GM19468 (cell line): ENCODE measurements around the gene PTPRH.
"Not testable (repeated sequence)": the region's sequence is repeated elsewhere in the genome, so short reads cannot be mapped to it uniquely, and the experiment has no call there.

Experiments used
- ATAC-seq: cut with Tn5 transposase; IDR thresholded peaks from one replicate; pipeline ENCODE4 v1.9.1; 2021; ENCODE audit warnings: mild to moderate bottlenecking, moderate library complexity, moderate number of reproducible peaks; ENCODE audit not compliant: unreplicated experiment; ENCODE audit errors: extremely low read depth

The PTPRH gene

DNA sequence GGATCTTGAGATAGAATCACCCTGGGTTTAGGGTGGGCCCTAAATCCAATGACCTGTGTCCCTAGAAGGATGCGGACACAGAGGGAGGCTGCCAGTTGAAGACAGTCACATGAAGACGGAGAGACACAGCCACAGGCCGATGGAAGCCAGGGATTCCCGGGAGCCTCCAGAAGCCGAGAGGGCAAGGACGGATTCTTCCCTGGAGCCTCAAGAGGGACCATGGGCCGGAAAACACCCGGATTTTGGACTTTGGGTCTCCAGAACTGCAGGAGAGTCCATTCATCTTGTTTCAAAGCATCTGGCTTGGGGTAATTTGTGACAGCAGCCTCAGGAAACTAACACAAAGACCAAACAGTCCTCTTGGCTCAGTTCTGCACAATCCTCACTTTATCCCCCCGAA, 17.0 kb upstream of the PTPRH start:
- ATAC-seq, result no peak

GRCh38 chr19:55225415-55225958, 16.2 kb upstream of the PTPRH start:
- no peak for ATAC-seq

DNA sequence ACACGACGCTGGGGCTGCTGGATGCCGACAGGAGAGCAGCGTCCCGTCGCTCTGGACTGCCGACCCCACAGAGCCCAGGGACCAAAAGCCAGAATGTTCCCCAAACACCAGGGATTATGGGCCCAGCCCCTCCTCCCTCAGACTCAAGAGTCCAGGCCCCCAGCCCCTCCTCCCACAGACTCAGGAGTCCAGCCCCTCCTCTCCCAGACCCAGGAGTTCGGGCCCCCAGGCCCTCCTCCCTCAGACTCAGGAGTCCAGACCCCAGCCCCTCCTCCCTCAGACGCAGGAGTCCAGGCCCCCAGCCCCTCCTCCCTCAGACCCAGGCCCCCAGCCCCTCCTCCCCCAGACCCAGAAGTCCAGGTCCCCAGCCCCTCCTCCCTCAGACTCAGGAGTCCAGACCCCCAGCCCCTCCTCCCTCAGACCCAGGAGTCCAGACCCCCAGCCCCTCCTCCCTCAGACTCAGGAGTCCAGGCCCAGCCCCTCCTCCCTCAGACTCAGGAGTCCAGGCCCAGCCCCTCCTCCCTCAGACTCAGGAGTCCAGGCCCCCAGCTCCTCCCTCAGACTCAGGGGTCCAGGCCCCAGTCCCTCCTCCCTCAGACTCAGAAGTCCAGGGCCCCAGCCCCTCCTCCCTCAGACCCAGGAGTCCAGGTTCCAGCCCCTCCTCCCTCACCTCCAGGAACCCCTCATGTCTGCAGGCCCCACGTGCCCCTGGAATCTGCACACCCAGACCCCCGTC, 15.5 kb upstream of the PTPRH start:
- not testable (repeated sequence) for ATAC-seq

DNA sequence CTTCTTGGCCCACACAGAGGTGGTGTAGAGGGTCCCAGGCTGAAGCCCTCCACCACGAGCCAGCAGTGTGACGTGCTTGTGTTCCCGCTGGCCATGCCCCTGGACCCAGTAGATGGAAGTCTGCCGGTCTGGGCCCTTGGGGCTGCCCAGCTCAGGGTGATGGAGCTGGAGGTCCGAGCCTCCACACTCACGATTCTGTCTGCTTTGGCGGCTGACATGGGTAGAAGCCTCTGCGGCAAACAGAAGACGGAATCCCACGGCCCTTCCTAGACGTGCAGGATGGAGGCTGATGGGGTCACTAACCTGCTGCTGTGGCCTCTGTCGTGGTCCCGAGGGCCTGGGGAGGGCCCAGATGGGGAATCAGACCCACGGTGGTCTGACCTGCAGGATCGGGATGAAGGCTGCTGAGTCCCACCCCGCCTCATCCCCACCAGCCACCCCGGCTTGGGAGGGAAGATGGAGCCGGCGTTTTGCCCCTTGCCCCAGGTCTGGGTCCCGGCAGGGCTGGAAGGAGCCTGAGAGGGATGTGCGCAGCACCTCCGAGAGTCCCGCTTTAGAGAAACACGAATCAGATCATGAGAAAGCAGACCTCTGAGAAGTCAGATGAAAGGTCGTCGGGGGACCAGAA, 14.9 kb upstream of the PTPRH start:
- ATAC-seq, result no peak

- no peak for ATAC-seq
These were observed 14.2 kb upstream of the PTPRH start for GRCh38 chr19:55223291-55224037.

- no peak for ATAC-seq
These were observed 11.2 kb upstream of the PTPRH start for GRCh38 chr19:55220525-55220924.

- ATAC-seq, result no peak
These were observed 7.3 kb upstream of the PTPRH start for GRCh38 chr19:55216461-55217198.

DNA sequence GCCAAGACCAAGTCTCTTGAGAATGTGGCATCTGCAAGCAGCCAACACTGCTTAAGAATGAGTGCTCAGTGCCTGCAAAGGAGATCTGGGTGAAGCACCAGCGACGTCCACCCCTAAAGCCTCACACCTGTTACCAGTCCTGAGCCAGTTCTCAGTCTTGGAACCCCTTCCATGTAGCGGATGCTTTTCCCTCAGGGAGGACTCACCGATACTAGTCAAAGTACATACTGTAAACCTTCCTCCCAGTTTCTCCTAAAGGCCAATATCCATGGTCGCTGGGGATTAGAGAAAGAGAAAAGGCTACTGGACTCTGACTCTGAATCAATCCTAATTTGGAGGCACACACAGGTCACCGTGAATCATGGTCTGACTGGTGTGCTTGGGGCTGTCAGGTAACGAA, 4.2 kb upstream of the PTPRH start:
- ATAC-seq, result no peak

DNA sequence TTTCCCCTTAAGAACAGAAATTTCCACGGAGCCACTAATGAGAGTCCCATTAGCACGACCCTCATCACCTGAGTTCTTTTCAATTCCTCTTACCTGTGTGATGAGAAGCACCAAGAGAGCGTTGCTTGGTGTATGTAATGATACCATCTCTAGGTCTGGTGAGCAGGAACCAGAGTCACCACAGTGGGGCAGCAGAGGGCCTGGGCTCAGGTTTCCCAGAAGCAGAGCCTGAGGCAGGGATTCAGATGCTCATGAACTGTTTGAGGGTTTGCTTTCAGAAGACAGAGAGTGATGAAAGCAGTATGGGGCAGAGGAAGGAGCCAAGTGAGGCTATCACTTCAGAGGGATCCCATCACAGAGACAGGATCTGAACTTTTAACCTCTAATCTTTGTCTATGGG, 3.1 kb upstream of the PTPRH start:
- no peak for ATAC-seq

DNA sequence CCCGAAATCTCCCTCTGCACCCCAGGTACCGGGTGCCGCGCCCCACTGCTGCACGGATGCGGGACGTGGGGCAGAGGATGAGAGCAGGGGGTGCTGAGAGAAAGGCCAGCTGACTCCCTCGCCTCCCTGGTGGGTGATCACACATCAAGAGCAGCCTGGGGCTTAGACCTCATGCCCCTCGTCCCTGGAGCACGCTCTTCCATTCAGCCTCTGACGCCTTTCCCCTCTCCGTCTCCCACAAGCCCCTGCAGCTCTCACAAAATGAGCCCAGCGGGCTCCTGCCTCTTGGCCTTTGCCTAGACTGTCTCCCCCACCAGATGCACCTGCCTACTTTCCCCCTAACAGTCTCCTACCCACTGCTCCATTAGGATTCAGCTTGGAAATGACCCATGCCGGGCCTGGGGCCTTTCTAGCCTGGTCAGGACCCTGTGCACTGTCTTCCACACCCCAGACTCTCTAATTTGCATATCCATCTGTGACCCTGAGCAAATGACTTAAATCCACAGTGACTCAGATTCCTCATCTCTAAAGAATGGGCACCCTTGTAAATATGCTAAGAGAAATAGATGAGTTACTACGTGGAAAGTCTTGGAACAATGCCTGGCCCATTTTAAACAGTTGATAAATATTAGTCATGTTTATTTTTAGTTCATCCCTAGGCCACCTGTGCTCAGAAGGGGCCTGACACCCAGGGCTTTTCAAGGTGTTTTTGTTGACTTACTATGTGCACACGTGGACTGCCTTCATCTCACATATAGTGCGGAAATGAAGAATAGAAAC, 582 bp upstream of the PTPRH start:
- ATAC-seq, result no peak

- no peak for ATAC-seq
These were observed 2.4 kb downstream of the PTPRH start for GRCh38 chr19:55206664-55207500.

DNA sequence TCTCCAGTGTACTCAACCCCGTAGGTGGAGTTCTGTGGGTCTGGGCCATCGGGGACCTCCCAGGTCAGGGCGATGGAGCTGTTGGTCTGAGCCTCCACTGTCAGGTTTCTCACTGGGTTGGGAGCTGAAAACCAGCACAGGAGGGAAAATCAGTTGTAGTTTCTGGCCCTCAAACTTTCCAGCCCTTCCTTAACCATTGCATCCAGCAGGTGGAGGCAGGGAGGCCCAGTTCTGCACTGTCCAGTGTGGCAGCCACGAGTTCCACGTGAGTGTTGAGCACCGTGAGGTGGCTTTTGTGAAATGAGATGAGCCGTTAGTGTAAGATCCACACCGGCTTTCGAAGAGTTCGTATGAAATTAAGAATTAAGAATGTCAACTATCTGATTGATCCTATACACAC, 7.1 kb downstream of the PTPRH start:
- not testable (repeated sequence) for ATAC-seq

DNA sequence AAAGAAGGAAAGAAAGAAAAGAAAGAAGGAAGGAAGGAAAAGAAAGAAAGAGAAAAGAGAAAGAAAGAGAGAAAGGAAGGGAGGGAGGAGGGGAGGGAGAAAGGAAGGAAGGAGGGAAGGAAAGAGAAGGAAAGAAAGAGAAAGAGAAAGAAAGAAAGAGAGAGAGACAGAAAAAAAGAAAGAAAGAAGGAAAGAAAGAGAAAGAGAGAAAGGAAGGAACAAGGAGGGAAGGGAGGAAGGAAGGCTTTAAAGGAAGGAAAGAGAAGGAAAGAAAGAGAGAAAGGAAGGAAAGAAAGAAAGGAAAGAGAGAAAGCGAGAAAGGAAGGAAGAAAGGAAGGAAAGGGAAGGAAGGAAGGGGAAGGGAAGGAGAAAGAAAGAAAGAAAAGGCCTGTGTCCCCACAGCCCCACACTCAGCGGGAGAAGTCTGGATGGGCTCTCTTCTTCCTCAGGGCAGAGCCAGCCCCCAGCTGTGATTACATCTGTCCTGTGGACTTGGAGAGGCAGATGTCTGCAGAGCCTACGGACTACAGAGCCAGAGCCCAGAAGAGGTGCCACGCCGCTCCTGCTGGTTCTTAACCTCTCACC, 9.6 kb downstream of the PTPRH start:
- ATAC-seq, result no peak

DNA sequence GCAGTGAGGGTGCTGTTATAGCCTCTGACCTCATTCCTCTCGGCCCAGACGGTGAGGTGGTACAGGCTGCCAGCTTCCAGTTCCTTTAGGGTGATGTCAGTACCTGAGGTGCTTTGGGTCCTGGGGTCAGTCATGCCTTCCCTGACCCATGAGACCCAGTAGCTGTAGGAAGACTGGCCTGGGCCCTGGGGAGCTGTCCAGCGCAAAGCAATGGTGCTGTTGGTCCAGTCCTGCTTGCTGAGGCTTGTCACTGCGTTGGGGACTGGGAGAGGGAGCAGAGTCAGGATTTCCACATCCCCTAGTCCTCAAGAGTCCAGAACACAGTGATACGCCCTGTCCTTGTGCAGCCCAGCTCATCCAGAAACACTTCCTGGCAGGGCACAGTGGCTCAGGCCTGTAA, 10.7 kb downstream of the PTPRH start:
- ATAC-seq, result no peak

DNA sequence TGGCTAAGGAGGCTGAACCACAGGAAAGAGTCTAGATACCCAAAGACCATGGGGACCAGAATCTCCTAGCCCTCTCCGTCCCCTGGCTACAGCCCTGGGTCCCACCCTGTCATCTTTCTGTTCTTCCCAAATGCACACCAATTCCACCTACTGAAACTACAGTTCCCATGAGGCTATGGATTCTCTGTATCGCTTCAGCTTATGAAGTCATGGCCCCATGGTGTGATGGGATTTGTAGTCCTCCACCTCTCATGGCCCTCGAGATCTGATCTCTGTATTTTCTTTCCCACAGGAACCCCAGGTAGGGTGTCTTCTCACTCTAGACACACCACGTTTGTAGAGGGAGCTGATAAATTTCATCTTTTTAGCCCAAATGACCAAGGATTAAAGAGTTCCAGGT, 11.8 kb downstream of the PTPRH start:
- no peak for ATAC-seq

- no peak for ATAC-seq
These were observed 12.5 kb downstream of the PTPRH start for GRCh38 chr19:55196803-55197202.

GRCh38 chr19:55193481-55193880, 15.8 kb downstream of the PTPRH start:
- ATAC-seq, result no peak

DNA sequence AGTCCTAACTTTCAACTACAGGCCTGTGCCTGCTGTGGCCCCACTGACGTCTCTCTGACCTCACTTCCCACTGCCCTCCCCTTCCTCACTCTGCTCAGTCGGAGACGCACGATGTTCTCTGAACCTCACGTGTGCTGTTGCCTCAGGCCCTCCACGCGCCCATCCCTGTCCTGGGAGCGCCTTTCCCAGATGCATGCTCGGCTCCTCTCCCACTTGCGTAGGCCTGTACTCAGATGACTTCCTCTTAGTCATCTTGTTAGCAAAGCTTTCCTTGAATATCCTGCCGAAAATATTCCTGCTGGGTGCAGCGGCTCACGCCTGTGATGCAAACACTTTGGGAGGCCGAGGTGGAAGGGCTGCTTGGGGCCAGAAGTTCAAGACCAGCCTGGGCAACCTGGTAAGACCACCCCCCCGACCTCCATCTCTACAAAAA, 19.9 kb downstream of the PTPRH start:
- ATAC-seq, result no peak
